ENCODE measurements around the gene MS4A6A. TPM values are rescaled to one million over a fixed set of nuclear protein-coding genes. Genes with fewer than 3 reads are reported as not detected.
"Not testable (repeated sequence)": the region's sequence is repeated elsewhere in the genome, so short reads cannot be mapped to it uniquely, and the experiment has no call there.

MS4A6A gene
- total RNA-seq, 1 donor from 2014 or later: 112 TPM

- TF ChIP-seq CTCF (IDR thresholded peaks at IDR 0.05): no peak
- ATAC-seq (no peak), DNase-seq (no peak)
- intact Hi-C loops (cut with DNase I): no loop called here
- Histone ChIP-seq H3K27ac (no peak overlapping the region), H3K27me3 (no peaks in the 10 kb centered on the region), H3K4me3 (no peak overlapping the region), H3K9me3 (no peaks in the 10 kb centered on the region), H3K36me3 (no peaks in the 10 kb centered on the region), H3K4me1 (no peaks in the 10 kb centered on the region)
Observed at GRCh38 chr11:60133917-60134316, 49.0 kb downstream of the MS4A6A start.

- H3K27me3 ChIP-seq: no peaks in the 10 kb centered on the region
- DNase-seq: no peak
- H3K27ac ChIP-seq: no peak overlapping the region
- intact Hi-C loops (cut with DNase I): no loop called here
- no peak for TF ChIP-seq CTCF (IDR thresholded peaks at IDR 0.05)
- no peaks in the 10 kb centered on the region for H3K36me3 ChIP-seq
- no peaks in the 10 kb centered on the region for H3K9me3 ChIP-seq
- ATAC-seq: no peak
- H3K4me1 ChIP-seq: no peaks in the 10 kb centered on the region
- H3K4me3 ChIP-seq: no peak overlapping the region
Observed at GRCh38 chr11:60131912-60132311, 51.0 kb downstream of the MS4A6A start.

- H3K4me1 ChIP-seq: no peaks in the 10 kb centered on the region
- DNase-seq: no peak
- H3K36me3 ChIP-seq: no peaks in the 10 kb centered on the region
- peak; percentile 32 for TF ChIP-seq CTCF (IDR thresholded peaks at IDR 0.05)
- H3K27ac ChIP-seq: no peak overlapping the region
- H3K27me3 ChIP-seq: no peaks in the 10 kb centered on the region
- ATAC-seq: peak; percentile 86
- intact Hi-C loops (cut with DNase I): no loop called here
- no peak overlapping the region for H3K4me3 ChIP-seq
- no peaks in the 10 kb centered on the region for H3K9me3 ChIP-seq
Observed at GRCh38 chr11:60130496-60130895, 52.4 kb downstream of the MS4A6A start.

GRCh38 chr11:60129853-60130252 is 53.0 kb downstream of the MS4A6A start:
- no peak for ATAC-seq
- intact Hi-C loops (cut with DNase I): no loop called here
- H3K9me3 ChIP-seq: no peaks in the 10 kb centered on the region
- TF ChIP-seq CTCF (IDR thresholded peaks at IDR 0.05): no peak
- no peaks in the 10 kb centered on the region for H3K4me1 ChIP-seq
- H3K27ac ChIP-seq: no peak overlapping the region
- H3K4me3 ChIP-seq: no peak overlapping the region
- no peak for DNase-seq
- H3K36me3 ChIP-seq: no peaks in the 10 kb centered on the region
- H3K27me3 ChIP-seq: no peaks in the 10 kb centered on the region

- H3K4me1 ChIP-seq; H3K9me3 ChIP-seq; H3K27me3 ChIP-seq; DNase-seq; H3K36me3 ChIP-seq; H3K27ac ChIP-seq; H3K4me3 ChIP-seq; ATAC-seq; intact Hi-C loops (cut with DNase I): not testable (repeated sequence)
Observed at GRCh38 chr11:60128866-60129265, 54.0 kb downstream of the MS4A6A start.

- DNase-seq: no peak
- ATAC-seq: no peak
- no peaks in the 10 kb centered on the region for H3K36me3 ChIP-seq
- no peak overlapping the region for H3K4me3 ChIP-seq
- no peaks in the 10 kb centered on the region for H3K9me3 ChIP-seq
- H3K27ac ChIP-seq: no peak overlapping the region
- intact Hi-C loops (cut with DNase I): no loop called here
- H3K4me1 ChIP-seq: no peaks in the 10 kb centered on the region
- H3K27me3 ChIP-seq: no peaks in the 10 kb centered on the region
- TF ChIP-seq CTCF (IDR thresholded peaks at IDR 0.05): no peak
Observed at GRCh38 chr11:60128376-60128775, 54.5 kb downstream of the MS4A6A start.
